CD4-positive, CD25-positive, alpha-beta regulatory T cell (primary cell): Measurements from ENCODE around the gene KPNA1. TPM values are rescaled to one million over a fixed set of nuclear protein-coding genes. Genes with fewer than 3 reads are reported as not detected.
"Not testable (repeated sequence)": the region's sequence is repeated elsewhere in the genome, so short reads cannot be mapped to it uniquely, and the experiment has no call there.

Experiments
- ATAC-seq, 2 donors: fragments of 150-1000 bp; cut with Tn5 transposase; one replicate each; pipeline ENCODE4 v1.10.0; 2021; ENCODE audit warnings: low read depth in 2 of 2, moderate number of reproducible peaks in 2 of 2, moderate library complexity in 1 of 2
- DNase-seq, 3 donors: peaks; one replicate each; pipeline versions ENCODE4 v3.0.0 to v3.0.0-alpha.2; 2012 to 2022; ENCODE audit warnings: mixed read lengths in 1 of 3
- H3K27ac ChIP-seq: one replicate; pipeline ENCODE4 v1.7.0; 2013; ENCODE audit warnings: mild to moderate bottlenecking, low read length; ENCODE audit not compliant: insufficient read depth, poor library complexity, severe bottlenecking
- H3K27me3 ChIP-seq: one replicate; pipeline ENCODE4 v1.7.0; 2013; ENCODE audit warnings: low read length; ENCODE audit not compliant: control insufficient read depth, insufficient read depth
- H3K36me3 ChIP-seq: one replicate; pipeline ENCODE4 v1.7.0; 2013; ENCODE audit warnings: mild to moderate bottlenecking, low read length, moderate library complexity; ENCODE audit not compliant: control insufficient read depth, insufficient read depth
- H3K4me1 ChIP-seq: 2 replicates; pipeline ENCODE4 v1.7.0; 2013; ENCODE audit warnings: mild to moderate bottlenecking, low read length; ENCODE audit not compliant: insufficient read depth, control insufficient read depth, poor library complexity, severe bottlenecking
- H3K4me3 ChIP-seq: one replicate; pipeline ENCODE4 v1.7.0; 2013; ENCODE audit warnings: low read depth, mild to moderate bottlenecking, low read length, moderate library complexity
- H3K9me3 ChIP-seq, 2 experiments: 1 replicate in 1 of 2; 2 replicates in 1 of 2; pipeline ENCODE4 v1.7.0; 2013; ENCODE audit warnings: low read length in 2 of 2, mild to moderate bottlenecking in 1 of 2, moderate library complexity in 1 of 2; ENCODE audit not compliant: control insufficient read depth in 2 of 2
- H3K27ac Mint-ChIP-seq, 3 donors: one replicate each; pipeline ENCODE4 v1.8.0; 2020 to 2022; ENCODE audit warnings: mild to moderate bottlenecking in 3 of 3, mixed read lengths in 3 of 3, moderate library complexity in 2 of 3
- H3K27me3 Mint-ChIP-seq: one replicate; pipeline ENCODE4 v1.8.0; 2022; ENCODE audit warnings: mild to moderate bottlenecking, mixed read lengths
- H3K36me3 Mint-ChIP-seq: one replicate; pipeline ENCODE4 v1.8.0; 2020; ENCODE audit warnings: mixed read lengths
- H3K4me1 Mint-ChIP-seq, 4 donors: one replicate each; pipeline ENCODE4 v1.8.0; 2020 to 2022; ENCODE audit warnings: mixed read lengths in 4 of 4, mild to moderate bottlenecking in 1 of 4
- H3K4me3 Mint-ChIP-seq, 4 donors: one replicate each; pipeline ENCODE4 v1.8.0; 2020 to 2022; ENCODE audit warnings: mild to moderate bottlenecking in 4 of 4, mixed read lengths in 4 of 4, moderate library complexity in 3 of 4
- H3K9me3 Mint-ChIP-seq, 7 donors: one replicate each; pipeline ENCODE4 v1.8.0; 2020 to 2022; ENCODE audit warnings: mixed read lengths in 7 of 7, mild to moderate bottlenecking in 3 of 7, moderate library complexity in 2 of 7
- polyA plus RNA-seq, 4 donors: library from polyadenylated mRNA; unstranded; fragments of 300-500 nt; fragmentation: Illumina TruSeq; gene quantifications; one replicate each; pipeline ENCODE4 v1.2.3, GENCODE V29; 2021
- total RNA-seq: library from RNA; stranded (reverse); gene quantifications from one replicate; pipeline ENCODE4 v1.2.3, GENCODE V29; 2022

KPNA1 gene
- total and polyA plus RNA-seq, 5 donors from 2014 or later = 41.4 to 57.8 (median 45.1) TPM

GRCh38 chr3:122508135-122508914 lies 6.4 kb downstream of the KPNA1 start:
- H3K27me3 ChIP-seq = no peaks in the 10 kb centered on the region
- Mint-ChIP-seq H3K4me3 (peak overlapping the region in 3 of 4 donors; percentile 28 to 71 (median 30)), H3K4me1 (peaks cover 56 to 87% (median 78%) of the 10 kb centered on the region in 4 donors), H3K27me3 (no peaks in the 10 kb centered on the region), H3K9me3 (peaks cover 0 to 3% (median 0%) of the 10 kb centered on the region in 7 donors), H3K36me3 (peaks cover 9% of the 10 kb centered on the region), H3K27ac (peak overlapping the region in 1 of 3 donors; percentile 14)
- no peaks in the 10 kb centered on the region for H3K36me3 ChIP-seq
- peak in 1 of 2 donors; percentile 44 for ATAC-seq
- peak in 1 of 3 donors; percentile 28 for DNase-seq
- H3K9me3 ChIP-seq = no peaks in the 10 kb centered on the region
- H3K4me3 ChIP-seq = no peak overlapping the region
- no peak overlapping the region for H3K27ac ChIP-seq
- peaks cover 26% of the 10 kb centered on the region for H3K4me1 ChIP-seq

DNA sequence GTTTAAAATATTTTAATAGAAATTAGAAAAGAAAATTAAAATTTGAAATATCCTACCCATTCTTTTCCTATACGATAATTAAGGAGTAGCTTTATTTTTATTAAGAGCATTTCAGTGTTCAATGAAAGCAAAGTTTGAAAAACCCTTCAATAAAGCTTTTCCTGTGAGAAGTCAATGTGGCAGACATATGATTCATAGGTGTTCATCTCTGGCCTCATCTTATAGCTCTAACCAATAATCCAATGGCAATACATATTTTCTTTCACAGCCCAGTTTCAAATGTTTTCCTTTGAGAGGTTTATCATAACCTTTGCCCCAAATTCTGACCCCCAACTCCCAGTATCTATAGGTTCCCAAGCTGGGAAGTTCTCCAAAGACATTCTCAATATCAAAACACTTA lies 8.3 kb downstream of the KPNA1 start:
- no peaks in the 10 kb centered on the region for H3K27me3 Mint-ChIP-seq
- H3K4me1 Mint-ChIP-seq = peaks cover 52 to 86% (median 71%) of the 10 kb centered on the region in 4 donors
- no peaks in the 10 kb centered on the region for H3K36me3 ChIP-seq
- no peak overlapping the region for H3K27ac Mint-ChIP-seq
- ATAC-seq = no peak
- H3K4me3 ChIP-seq = no peak overlapping the region
- H3K9me3 ChIP-seq = no peaks in the 10 kb centered on the region
- no peaks in the 10 kb centered on the region for H3K27me3 ChIP-seq
- H3K4me3 Mint-ChIP-seq = no peak overlapping the region
- peaks cover 13% of the 10 kb centered on the region for H3K4me1 ChIP-seq
- H3K27ac ChIP-seq = no peak overlapping the region
- peaks cover 13% of the 10 kb centered on the region for H3K36me3 Mint-ChIP-seq
- H3K9me3 Mint-ChIP-seq = peaks cover 0 to 3% (median 0%) of the 10 kb centered on the region in 7 donors
- no peak for DNase-seq

DNA sequence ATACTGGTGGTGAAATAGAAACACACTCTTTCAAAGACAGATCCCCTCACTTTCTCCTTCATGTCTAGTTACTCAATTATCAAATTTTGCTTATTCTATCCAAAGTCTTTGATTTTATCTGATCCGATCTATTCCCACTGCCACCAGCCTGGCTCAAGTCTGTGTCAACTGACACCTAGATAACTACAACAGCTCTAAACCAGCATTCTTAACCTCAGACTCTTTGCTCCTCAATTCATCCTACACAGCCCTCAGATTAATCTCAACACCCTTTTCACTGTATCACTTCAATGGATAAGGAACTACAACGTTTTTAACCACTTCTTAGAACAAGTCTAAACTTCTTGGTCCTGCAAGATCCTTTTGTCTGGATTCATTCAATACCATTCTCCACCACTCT lies 9.1 kb downstream of the KPNA1 start:
- Histone ChIP-seq H3K4me1 (peaks cover 11% of the 10 kb centered on the region), H3K27me3 (no peaks in the 10 kb centered on the region), H3K36me3 (no peaks in the 10 kb centered on the region), H3K9me3 (no peaks in the 10 kb centered on the region), H3K4me3 (no peak overlapping the region), H3K27ac (no peak overlapping the region)
- H3K36me3 Mint-ChIP-seq = peaks cover 13% of the 10 kb centered on the region
- DNase-seq = no peak
- no peak for ATAC-seq
- no peak overlapping the region for H3K4me3 Mint-ChIP-seq
- peaks cover 0 to 3% (median 0%) of the 10 kb centered on the region in 7 donors for H3K9me3 Mint-ChIP-seq
- no peaks in the 10 kb centered on the region for H3K27me3 Mint-ChIP-seq
- peaks cover 50 to 86% (median 70%) of the 10 kb centered on the region in 4 donors for H3K4me1 Mint-ChIP-seq
- H3K27ac Mint-ChIP-seq = no peak overlapping the region

DNA sequence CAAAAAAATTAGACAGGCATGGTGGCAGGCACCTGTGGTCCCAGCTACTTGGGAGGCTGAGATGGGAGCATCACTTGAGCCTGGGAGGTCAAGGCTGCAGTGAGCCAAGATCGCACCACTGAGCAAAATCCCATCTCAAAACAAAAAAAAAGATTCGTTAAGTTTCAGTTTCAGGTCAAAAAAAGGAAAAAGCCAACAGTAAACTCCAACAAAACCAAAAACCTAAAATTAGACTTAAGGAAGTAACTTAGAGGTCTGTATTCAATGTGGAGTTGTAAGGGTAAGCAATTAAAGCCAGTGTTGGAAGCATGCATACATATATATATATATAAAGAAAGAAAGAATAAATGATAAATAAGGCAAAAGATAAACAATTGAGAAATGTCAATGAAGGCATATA lies 11.8 kb downstream of the KPNA1 start:
- ATAC-seq = no peak
- Histone ChIP-seq H3K9me3 (no peaks in the 10 kb centered on the region), H3K4me3 (no peak overlapping the region), H3K36me3 (no peaks in the 10 kb centered on the region), H3K27ac (no peak overlapping the region), H3K4me1 (peaks cover 13% of the 10 kb centered on the region), H3K27me3 (no peaks in the 10 kb centered on the region)
- H3K4me1 Mint-ChIP-seq = peaks cover 43 to 83% (median 63%) of the 10 kb centered on the region in 4 donors
- DNase-seq = no peak
- peaks cover 8% of the 10 kb centered on the region for H3K36me3 Mint-ChIP-seq
- H3K9me3 Mint-ChIP-seq = peaks cover 0 to 3% (median 0%) of the 10 kb centered on the region in 7 donors
- no peaks in the 10 kb centered on the region for H3K27me3 Mint-ChIP-seq
- H3K4me3 Mint-ChIP-seq = no peak overlapping the region
- H3K27ac Mint-ChIP-seq = no peak overlapping the region

DNA sequence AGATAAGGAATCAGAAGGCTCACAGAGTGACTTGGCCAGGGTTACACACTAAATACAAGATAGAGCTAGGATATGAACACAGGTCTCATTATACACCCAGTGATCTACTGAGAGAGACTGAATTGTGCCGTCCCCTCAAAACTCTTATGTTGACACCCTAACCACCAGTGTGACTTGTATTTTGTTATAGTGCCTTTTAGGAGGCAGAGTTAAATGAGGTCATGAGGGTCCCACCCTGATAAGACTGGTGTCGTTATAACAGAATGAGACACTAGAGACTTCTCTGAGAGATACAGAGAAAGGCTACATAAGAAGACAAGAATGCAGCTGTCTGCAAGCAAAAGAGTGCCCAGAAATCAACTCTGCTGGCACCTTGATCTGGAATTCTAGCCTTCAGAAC lies 12.6 kb downstream of the KPNA1 start:
- Mint-ChIP-seq H3K36me3 (peaks cover 8% of the 10 kb centered on the region), H3K4me3 (no peak overlapping the region), H3K9me3 (peaks cover 0 to 3% (median 0%) of the 10 kb centered on the region in 7 donors), H3K4me1 (peaks cover 38 to 85% (median 67%) of the 10 kb centered on the region in 4 donors), H3K27ac (no peak overlapping the region), H3K27me3 (no peaks in the 10 kb centered on the region)
- H3K27ac ChIP-seq = no peak overlapping the region
- no peak for ATAC-seq
- H3K9me3 ChIP-seq = no peaks in the 10 kb centered on the region
- H3K36me3 ChIP-seq = no peaks in the 10 kb centered on the region
- DNase-seq = no peak
- no peak overlapping the region for H3K4me3 ChIP-seq
- H3K4me1 ChIP-seq = peaks cover 17% of the 10 kb centered on the region
- no peaks in the 10 kb centered on the region for H3K27me3 ChIP-seq

DNA sequence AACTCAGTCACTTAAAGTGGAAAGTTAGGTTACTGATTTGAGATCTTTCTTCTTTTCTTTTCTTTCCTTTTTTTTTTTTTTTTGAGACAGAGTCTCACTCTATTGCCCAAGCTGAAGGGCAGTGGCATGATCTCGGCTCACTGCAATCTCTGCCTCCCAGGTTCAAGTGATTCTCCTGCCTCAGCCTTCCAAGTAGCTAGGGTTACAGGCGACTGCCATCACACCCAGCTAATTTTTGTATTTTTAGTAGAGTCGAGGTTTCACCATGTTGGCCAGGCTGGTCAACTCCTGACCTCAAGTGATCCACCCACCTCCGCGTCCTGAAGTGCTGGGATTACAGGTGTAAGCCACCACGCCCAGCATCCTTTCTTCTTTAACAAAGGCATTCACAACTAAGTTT lies 13.8 kb downstream of the KPNA1 start:
- not testable (repeated sequence) for H3K36me3 ChIP-seq, H3K4me3 ChIP-seq, H3K27me3 ChIP-seq, H3K27ac ChIP-seq, ATAC-seq, H3K9me3 ChIP-seq, H3K9me3 Mint-ChIP-seq, H3K27me3 Mint-ChIP-seq, DNase-seq, H3K27ac Mint-ChIP-seq
- peaks cover 17% of the 10 kb centered on the region for H3K4me1 ChIP-seq
- Mint-ChIP-seq H3K4me1 (peaks cover 38 to 80% (median 64%) of the 10 kb centered on the region in 4 donors), H3K36me3 (peaks cover 13% of the 10 kb centered on the region), H3K4me3 (peak overlapping the region in 1 of 4 donors; percentile 69)

GRCh38 chr3:122498152-122498551 lies 16.6 kb downstream of the KPNA1 start:
- Histone ChIP-seq H3K36me3 (peaks cover 27% of the 10 kb centered on the region), H3K4me1 (peaks cover 15% of the 10 kb centered on the region), H3K4me3 (no peak overlapping the region), H3K9me3 (no peaks in the 10 kb centered on the region), H3K27me3 (no peaks in the 10 kb centered on the region), H3K27ac (no peak overlapping the region)
- ATAC-seq (no peak), DNase-seq (no peak)
- peaks cover 20 to 65% (median 40%) of the 10 kb centered on the region in 4 donors for H3K4me1 Mint-ChIP-seq
- peak overlapping the region in 1 of 3 donors; percentile 29 for H3K27ac Mint-ChIP-seq
- no peaks in the 10 kb centered on the region for H3K9me3 Mint-ChIP-seq
- H3K27me3 Mint-ChIP-seq = no peaks in the 10 kb centered on the region
- H3K4me3 Mint-ChIP-seq = no peak overlapping the region
- peaks cover 25% of the 10 kb centered on the region for H3K36me3 Mint-ChIP-seq

DNA sequence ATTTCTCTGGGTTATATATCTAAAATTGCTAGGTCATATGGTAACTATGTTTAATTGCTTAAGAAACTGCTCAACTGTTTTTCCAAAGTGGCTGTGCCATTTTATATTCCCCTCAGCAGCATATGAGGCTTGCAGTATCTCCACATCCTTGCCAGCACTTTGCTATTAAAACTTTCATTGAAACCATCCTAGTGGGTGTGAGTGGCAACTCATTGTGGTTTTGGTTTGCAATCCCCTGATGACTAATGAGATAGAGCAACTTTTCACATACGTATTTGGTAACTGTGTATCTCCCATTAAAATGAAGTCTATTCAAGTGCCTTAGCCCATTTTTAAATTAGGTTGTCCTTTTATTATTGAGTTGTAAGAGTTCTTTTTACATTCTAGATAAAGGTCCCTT lies 17.3 kb downstream of the KPNA1 start:
- Mint-ChIP-seq H3K27ac (no peak overlapping the region), H3K36me3 (peaks cover 29% of the 10 kb centered on the region), H3K9me3 (no peaks in the 10 kb centered on the region), H3K4me1 (peaks cover 20 to 60% (median 42%) of the 10 kb centered on the region in 4 donors), H3K4me3 (no peak overlapping the region), H3K27me3 (no peaks in the 10 kb centered on the region)
- H3K4me1 ChIP-seq = peaks cover 15% of the 10 kb centered on the region
- peak in 2 of 3 donors; percentile 12 to 67 for DNase-seq
- ATAC-seq = peak; percentile 88 to 89
- H3K4me3 ChIP-seq = no peak overlapping the region
- no peaks in the 10 kb centered on the region for H3K9me3 ChIP-seq
- H3K27me3 ChIP-seq = no peaks in the 10 kb centered on the region
- H3K36me3 ChIP-seq = peaks cover 30% of the 10 kb centered on the region
- no peak overlapping the region for H3K27ac ChIP-seq
